Measurements from ENCODE around the gene KCNQ1OT1. TPM values are rescaled to one million over a fixed set of nuclear protein-coding genes. Genes with fewer than 3 reads are reported as not detected.

KCNQ1OT1 gene
- total and polyA plus RNA-seq, 7 donors, result 0.01 to 0.56 (median 0.30) TPM

- ATAC-seq (peak in 1 of 4 donors; percentile 10), DNase-seq (peak; percentile 16 to 72)
- H3K4me3 ChIP-seq, result no peak overlapping the region
- no peak for TF ChIP-seq CTCF (IDR thresholded peaks at IDR 0.05)
- intact Hi-C loops (cut with DNase I), result loop anchor here in 1 of 2 donors (5.0 kb wide), 1 partner anchor 72 kb away; no protein-coding TSS in a partner anchor
- H3K9me3 ChIP-seq, result no peaks in the 10 kb centered on the region
- WGBS, 3 donors, result 50 to 61% (median 55%) methylated on average over 14 of the region's 14 CpGs
- peaks cover 20% of the 10 kb centered on the region for H3K4me1 ChIP-seq
- no peaks in the 10 kb centered on the region for H3K27me3 ChIP-seq (ENCODE audit: insufficient read depth in 3 of 3, low read length in 2 of 3)
- H3K36me3 ChIP-seq (ENCODE audit: insufficient read depth in 1 of 2, low read depth in 1 of 2), result no peaks in the 10 kb centered on the region
- H3K27ac ChIP-seq, result no peak overlapping the region
Observed at GRCh38 chr11:2704896-2705606, 5.3 kb upstream of the KCNQ1OT1 start.

- intact Hi-C loops (cut with DNase I), result loop anchor here in 1 of 2 donors (5.0 kb wide), 1 partner anchor 73 kb away; no protein-coding TSS in a partner anchor
- Histone ChIP-seq H3K4me1 (peaks cover 20% of the 10 kb centered on the region), H3K27ac (no peak overlapping the region), H3K36me3 (ENCODE audit: insufficient read depth in 1 of 2, low read depth in 1 of 2) (no peaks in the 10 kb centered on the region), H3K27me3 (ENCODE audit: insufficient read depth in 3 of 3, low read length in 2 of 3) (no peaks in the 10 kb centered on the region), H3K4me3 (no peak overlapping the region), H3K9me3 (no peaks in the 10 kb centered on the region)
- peak in 1 of 2 donors; percentile 34 for DNase-seq
- no peak for TF ChIP-seq CTCF (IDR thresholded peaks at IDR 0.05)
- 82 to 95% (median 83%) methylated on average over 6 of the region's 6 CpGs for WGBS, 3 donors
- no peak for ATAC-seq
Observed at GRCh38 chr11:2704356-2704755, 4.6 kb upstream of the KCNQ1OT1 start.

- Histone ChIP-seq H3K27me3 (ENCODE audit: insufficient read depth in 3 of 3, low read length in 2 of 3) (no peaks in the 10 kb centered on the region), H3K9me3 (no peaks in the 10 kb centered on the region), H3K4me3 (no peak overlapping the region), H3K4me1 (peaks cover 19% of the 10 kb centered on the region), H3K36me3 (ENCODE audit: insufficient read depth in 1 of 2, low read depth in 1 of 2) (no peaks in the 10 kb centered on the region), H3K27ac (no peak overlapping the region)
- TF ChIP-seq CTCF (IDR thresholded peaks at IDR 0.05), result no peak
- 56 to 61% (median 57%) methylated on average over 16 of the region's 16 CpGs for WGBS, 3 donors
- ATAC-seq, result no peak
- intact Hi-C loops (cut with DNase I), result loop anchor here in 1 of 2 donors (5.0 kb wide), 1 partner anchor 74 kb away; no protein-coding TSS in a partner anchor
- DNase-seq, result peak in 1 of 2 donors; percentile 34
Observed at GRCh38 chr11:2703363-2704141, 3.8 kb upstream of the KCNQ1OT1 start.

GRCh38 chr11:2702771-2703362, 3.1 kb upstream of the KCNQ1OT1 start:
- Histone ChIP-seq H3K4me1 (peaks cover 12% of the 10 kb centered on the region), H3K9me3 (no peaks in the 10 kb centered on the region), H3K27ac (peak overlapping the region; percentile 94), H3K36me3 (ENCODE audit: insufficient read depth in 1 of 2, low read depth in 1 of 2) (no peaks in the 10 kb centered on the region), H3K27me3 (ENCODE audit: insufficient read depth in 3 of 3, low read length in 2 of 3) (no peaks in the 10 kb centered on the region), H3K4me3 (no peak overlapping the region)
- peak in 1 of 2 donors; percentile 73 for DNase-seq
- 33 to 42% (median 37%) methylated on average over 17 of the region's 17 CpGs for WGBS, 3 donors
- ATAC-seq, result peak; percentile 27 to 39 (median 30)
- TF ChIP-seq CTCF (IDR thresholded peaks at IDR 0.05), result no peak
- intact Hi-C loops (cut with DNase I), result loop anchor here in 1 of 2 donors (5.0 kb wide), 1 partner anchor 74 kb away; no protein-coding TSS in a partner anchor

Data from psoas muscle (tissue), 8 donors.